DOHH2 (cell line): ENCODE measurements around the gene TBL1X.

Source experiments
- CTCF ChIP-seq: fragments of 200-600 bp; sonication (generic); IDR thresholded peaks from one replicate; pipeline ENCODE4 v1.5.1; 2014; ENCODE audit warnings: antibody characterized with exemption, mild to moderate bottlenecking, low read depth, low read length; ENCODE audit not compliant: poor library complexity, severe bottlenecking
- EZH2phosphoT487 ChIP-seq: fragments of 200-600 bp; sonication (generic); IDR thresholded peaks from 2 replicates; pipeline ENCODE4 v1.6.1; 2017; ENCODE audit warnings: borderline replicate concordance, mild to moderate bottlenecking, antibody characterized with exemption, low read length, moderate library complexity, mixed read lengths

- TF ChIP-seq CTCF (no peak), EZH2phosphoT487 (no peak)
These were observed 324.1 kb downstream of the TBL1X start for GRCh38 chrX:9788911-9789310.
